NK-92 (cell line): ENCODE data around the gene NFYC.

ENCODE experiments used
- DNase-seq: peaks from one replicate; lab custom pipeline; 2025; ENCODE audit not compliant: unreplicated experiment; lab: John Stamatoyannopoulos, UW

Gene NFYC

GRCh38 chr1:40734882-40735628 lies 43.6 kb downstream of the NFYC start:
- DNase-seq = no peak

- DNase-seq = no peak
Observed at GRCh38 chr1:40736085-40736531, 44.6 kb downstream of the NFYC start.

GRCh38 chr1:40738831-40739230 lies 47.3 kb downstream of the NFYC start:
- no peak for DNase-seq

GRCh38 chr1:40739455-40740008 lies 48.0 kb downstream of the NFYC start:
- DNase-seq = no peak

GRCh38 chr1:40740039-40740996 lies 48.8 kb downstream of the NFYC start:
- no peak for DNase-seq

DNA sequence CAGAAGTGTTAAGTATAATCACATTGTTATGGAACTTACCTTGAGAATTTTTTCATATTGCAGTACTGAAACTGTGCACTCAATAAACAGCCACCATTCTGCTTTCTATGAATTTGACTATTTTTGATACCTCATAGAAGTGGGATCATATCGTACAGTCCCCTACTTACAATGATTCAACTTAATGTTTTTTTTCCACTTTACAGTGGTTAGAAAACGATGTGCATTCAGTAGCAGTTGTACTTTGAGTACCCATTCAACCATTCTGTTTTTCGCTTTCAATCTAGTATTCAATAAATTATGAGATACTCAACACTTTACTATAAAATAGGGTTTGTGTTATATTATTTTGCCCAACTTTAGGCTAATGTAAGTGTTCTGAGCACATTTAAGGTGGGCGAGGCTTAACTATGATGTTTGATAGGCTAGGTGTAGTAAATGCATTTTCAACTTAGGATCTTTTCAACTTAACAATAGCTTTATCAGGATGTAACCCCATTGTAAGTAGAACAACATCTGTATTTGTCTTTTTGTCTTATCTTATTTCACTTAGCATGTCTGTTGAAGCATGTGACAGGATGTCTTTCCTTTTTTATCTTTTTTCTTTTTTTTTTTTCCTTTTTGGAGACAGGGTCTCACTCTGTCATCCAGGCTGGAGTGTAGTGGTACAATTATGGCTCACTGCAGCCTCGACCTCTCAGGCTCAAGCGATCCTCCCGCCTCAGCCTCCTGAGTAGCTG lies 49.7 kb downstream of the NFYC start:
- no peak for DNase-seq

DNA sequence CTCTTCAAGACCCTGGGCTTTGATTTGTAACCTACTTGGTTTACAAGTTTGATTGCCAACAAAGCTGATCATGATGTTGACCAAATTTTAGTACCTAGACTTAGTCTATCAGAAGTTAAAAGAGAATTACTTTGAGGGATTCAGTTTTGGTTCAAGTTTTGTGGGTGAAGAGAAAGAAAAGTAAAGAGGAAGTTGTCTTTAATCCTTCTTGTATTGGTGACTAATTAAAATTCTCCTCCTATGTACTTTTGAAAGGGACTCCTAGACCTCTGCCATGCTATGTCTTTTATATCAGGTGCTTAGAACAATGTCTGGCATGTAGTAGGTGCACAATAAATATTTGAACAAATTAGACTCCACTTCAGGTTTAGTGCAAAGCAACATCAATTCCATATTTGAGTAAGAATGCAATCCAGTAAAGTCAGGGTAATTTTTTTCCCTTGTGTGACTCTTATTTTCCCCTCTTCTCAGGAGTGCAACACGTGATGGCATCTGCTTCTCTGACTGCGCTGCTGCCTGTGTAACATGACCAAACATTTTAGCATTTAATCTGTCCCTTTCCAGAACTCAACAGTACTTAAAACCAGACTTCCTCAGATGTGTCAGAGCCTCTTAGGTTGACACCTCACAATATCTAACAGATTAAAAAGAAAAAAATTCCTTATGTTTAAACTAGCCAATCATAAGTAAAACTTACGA lies 51.0 kb downstream of the NFYC start:
- no peak for DNase-seq

DNA sequence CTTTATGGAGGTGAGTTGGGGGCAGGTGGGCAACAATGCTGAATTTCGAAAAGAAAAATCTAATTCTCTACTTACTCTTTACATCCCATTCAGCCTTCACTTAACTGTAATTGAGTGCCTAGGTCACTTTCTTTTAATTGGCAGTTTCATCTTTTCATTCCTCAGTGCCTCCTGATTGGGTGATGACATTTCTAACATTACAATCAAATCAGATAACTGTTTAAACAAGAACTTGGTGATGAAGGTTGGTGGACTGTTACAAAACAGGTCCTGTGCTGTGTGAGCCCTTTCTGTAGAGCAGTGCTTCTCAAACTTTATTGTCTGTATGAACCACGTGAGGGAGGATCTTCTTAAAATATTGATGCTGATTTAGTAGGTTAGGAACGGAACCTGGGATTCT lies 51.9 kb downstream of the NFYC start:
- no peak for DNase-seq

- DNase-seq = no peak
Observed at GRCh38 chr1:40743860-40744259, 52.4 kb downstream of the NFYC start.

DNA sequence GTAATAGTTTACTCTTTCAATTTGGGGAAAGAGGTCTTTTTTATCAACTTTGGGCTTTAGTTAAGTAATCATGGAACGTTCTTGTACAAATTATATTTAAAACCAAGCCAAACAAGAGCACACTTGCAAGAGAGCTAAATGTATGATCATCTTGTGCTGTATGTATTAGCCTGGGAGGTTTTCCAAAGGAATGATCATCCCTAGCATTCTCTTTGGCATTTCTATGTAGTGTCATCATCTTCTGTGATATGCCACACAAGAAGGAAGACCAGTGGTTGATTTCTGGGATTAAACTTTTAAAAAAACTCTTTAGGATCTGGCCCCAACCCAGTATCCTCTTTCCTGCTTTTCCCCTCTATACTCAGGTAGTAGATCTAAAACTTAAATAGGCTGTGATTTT lies 53.7 kb downstream of the NFYC start:
- no peak for DNase-seq

DNA sequence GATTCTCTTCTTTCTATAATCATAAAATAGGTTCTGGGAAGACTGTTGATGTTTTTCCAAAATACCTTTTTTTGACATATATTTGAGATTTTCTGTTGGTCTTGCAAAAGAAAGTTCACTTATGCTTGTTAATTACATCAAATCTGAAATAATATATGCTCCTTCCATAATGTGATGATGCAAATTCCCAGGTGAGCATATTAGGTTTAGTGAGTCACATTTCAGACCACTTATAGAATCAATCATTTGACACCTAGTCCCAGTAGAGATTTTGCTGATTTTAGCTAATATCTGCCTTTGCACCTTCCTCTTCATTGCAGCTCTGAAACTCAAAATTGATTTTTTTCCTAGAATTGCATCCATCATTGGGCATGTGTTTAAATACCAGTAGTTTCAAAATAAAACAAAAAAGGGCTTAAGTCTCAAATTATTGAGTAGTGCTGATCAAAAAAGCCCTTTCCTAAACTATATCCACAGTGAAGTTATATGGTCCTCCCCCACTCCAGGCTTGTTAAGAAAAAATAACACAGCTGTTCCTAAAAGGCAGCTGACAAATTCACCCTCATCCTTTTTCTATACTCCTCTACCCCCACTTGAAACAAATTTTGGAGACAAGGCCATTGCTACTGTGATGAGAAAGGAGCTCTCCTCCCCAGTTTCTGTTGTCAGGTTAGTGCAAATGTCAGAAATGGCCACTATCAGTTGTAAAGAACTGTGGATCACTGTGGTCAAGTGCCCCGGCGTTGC lies 55.0 kb downstream of the NFYC start:
- DNase-seq = no peak

GRCh38 chr1:40748841-40749718 lies 57.6 kb downstream of the NFYC start:
- no peak for DNase-seq

- DNase-seq = no peak
Observed at GRCh38 chr1:40749817-40750216, 58.3 kb downstream of the NFYC start.

DNA sequence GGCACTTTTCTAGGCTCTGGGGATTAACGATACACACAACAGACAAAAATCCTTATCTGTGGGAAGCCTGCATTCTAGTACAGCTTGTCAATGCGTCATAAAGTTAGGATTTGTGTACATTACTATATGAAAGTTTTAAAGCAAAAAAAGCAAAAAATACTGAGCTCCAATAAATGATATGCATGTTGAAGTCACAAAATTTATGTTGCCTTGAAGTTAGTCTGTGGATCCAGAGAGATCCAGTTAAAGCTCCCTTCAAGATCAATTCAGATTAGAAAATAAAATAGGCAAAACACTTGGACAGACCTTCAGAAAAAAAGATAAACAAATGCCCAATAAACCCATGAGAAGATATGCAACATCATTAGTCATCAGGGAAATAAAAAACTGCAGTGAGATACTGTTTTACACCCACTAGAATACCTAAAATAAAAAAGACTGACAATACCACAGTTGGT lies 59.0 kb downstream of the NFYC start:
- DNase-seq = no peak

GRCh38 chr1:40751802-40752201 lies 60.3 kb downstream of the NFYC start:
- DNase-seq = no peak

- no peak for DNase-seq
Observed at GRCh38 chr1:40753142-40753882, 61.8 kb downstream of the NFYC start.

DNA sequence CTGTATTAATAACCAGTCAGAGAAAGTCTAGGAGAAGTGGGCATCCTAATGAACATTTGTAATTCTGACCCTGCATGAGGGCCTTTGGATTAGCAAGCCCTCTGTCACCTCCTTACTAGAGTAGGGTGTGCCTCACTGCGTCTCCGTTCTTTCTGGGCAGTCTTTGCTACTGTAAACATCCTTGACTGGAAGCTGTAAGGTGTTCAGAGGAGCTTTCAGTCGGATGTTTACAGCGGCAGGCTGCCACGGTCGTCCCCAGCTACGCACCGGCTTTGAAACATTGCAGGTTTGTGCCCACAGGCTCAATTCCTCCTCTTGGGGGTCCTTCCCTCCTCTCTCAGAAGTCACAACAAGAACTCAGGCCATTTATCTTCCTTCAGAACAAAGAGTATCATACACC lies 62.7 kb downstream of the NFYC start:
- DNase-seq = no peak

GRCh38 chr1:40755067-40755466 lies 63.6 kb downstream of the NFYC start:
- DNase-seq = no peak
